PC-9 (cell line): Measurements from ENCODE around the gene MRPL40. TPM values are rescaled to one million over a fixed set of nuclear protein-coding genes. Genes with fewer than 3 reads are reported as not detected.

ENCODE experiments used
- BruUV-seq: library from RNA; stranded (reverse); fragments of 400-500 nt; replicated peaks from 2 replicates; lab custom pipeline; 2021; lab: Mats Ljungman, UMichigan
- CTCF ChIA-PET: fragments of 300-600 bp; sonication (Branson Sonifier 250); formaldehyde crosslinking; loops from one replicate; lab custom pipeline; 2022; ENCODE audit warnings: antibody characterized with exemption; lab: Charles Lee
- POLR2A ChIA-PET: fragments of 300-600 bp; sonication (Branson Sonifier 250); formaldehyde crosslinking; loops from one replicate; lab custom pipeline; 2022; ENCODE audit warnings: antibody characterized with exemption; ENCODE audit not compliant: unreplicated experiment; lab: Charles Lee
- DNase-seq, 2 experiments: peaks; one replicate each; pipeline versions ENCODE4 v3.0.0 to v3.0.0-alpha.2; 2015 to 2022; ENCODE audit warnings: mixed read lengths in 1 of 2
- H2AFZ ChIP-seq: fragments of 200-600 bp; sonication (generic); 2 replicates; pipeline ENCODE4 v1.8.1; 2017; ENCODE audit warnings: antibody characterized with exemption
- H3F3A ChIP-seq: fragments of 200-600 bp; sonication (generic); 2 replicates; pipeline ENCODE4 v1.8.1; 2017; ENCODE audit warnings: antibody characterized with exemption, mild to moderate bottlenecking, low read depth; ENCODE audit not compliant: insufficient read depth
- H3K27ac ChIP-seq: fragments of 200-600 bp; sonication (generic); 2 replicates; pipeline ENCODE4 v1.6.1; 2016; ENCODE audit warnings: mixed run types
- H3K27me3 ChIP-seq: fragments of 200-600 bp; sonication (generic); 2 replicates; pipeline ENCODE4 v1.6.1; 2016; ENCODE audit warnings: low read depth, mixed run types; ENCODE audit not compliant: insufficient read depth
- H3K36me3 ChIP-seq: fragments of 200-600 bp; sonication (generic); 2 replicates; pipeline ENCODE4 v1.6.1; 2016; ENCODE audit warnings: low read depth, mixed run types
- H3K4me1 ChIP-seq: fragments of 200-600 bp; sonication (generic); replicated peaks from 2 replicates; pipeline ENCODE4 v1.6.1; 2016; ENCODE audit warnings: mixed run types; ENCODE audit not compliant: insufficient read depth
- H3K4me2 ChIP-seq: fragments of 200-600 bp; sonication (generic); 2 replicates; pipeline ENCODE4 v1.6.1; 2017; ENCODE audit warnings: mixed run types
- H3K4me3 ChIP-seq: fragments of 200-600 bp; sonication (generic); 2 replicates; pipeline ENCODE4 v1.6.1; 2016; ENCODE audit warnings: mixed run types
- H3K79me2 ChIP-seq: fragments of 200-600 bp; sonication (generic); 2 replicates; pipeline ENCODE4 v1.6.1; 2017; ENCODE audit warnings: low read depth, mixed run types
- H3K9me2 ChIP-seq: fragments of 200-600 bp; sonication (generic); 2 replicates; pipeline ENCODE4 v1.8.1; 2017; ENCODE audit warnings: mild to moderate bottlenecking; ENCODE audit not compliant: insufficient read depth
- H3K9me3 ChIP-seq: fragments of 200-600 bp; sonication (generic); 2 replicates; pipeline ENCODE4 v1.8.1; 2016; ENCODE audit warnings: low read depth; ENCODE audit not compliant: insufficient read depth
- H4K20me1 ChIP-seq: fragments of 200-600 bp; sonication (generic); 2 replicates; pipeline ENCODE4 v1.8.1; 2017; ENCODE audit not compliant: insufficient read depth
- CTCF ChIP-seq: fragments of 200-600 bp; sonication (generic); conservative IDR thresholded peaks from 2 replicates; pipeline ENCODE4 v1.6.1; 2017; ENCODE audit warnings: mixed run types, antibody characterized with exemption, mild to moderate bottlenecking, moderate library complexity
- EZH2 ChIP-seq: fragments of 200-600 bp; sonication (generic); IDR thresholded peaks from 2 replicates; pipeline ENCODE4 v1.8.0; 2017; ENCODE audit warnings: antibody characterized with exemption, low read depth
- intact Hi-C: fragments of 100-400 bp; cut with micrococcal nuclease; formaldehyde crosslinking; loops from one replicate; pipeline ENCODE4 v1.10.0; 2022; ENCODE audit not compliant: unreplicated experiment
- total RNA-seq: library from RNA; stranded (reverse); gene quantifications from 2 replicates; pipeline ENCODE4 v1.2.3, GENCODE V29; 2021

MRPL40 gene
- total RNA-seq, 1 experiment from 2014 or later = 25.1 TPM

GRCh38 chr22:19422440-19423301, 9.7 kb upstream of the MRPL40 start:
- TF ChIP-seq EZH2 (no peak), CTCF (no peak)
- H4K20me1 ChIP-seq = peaks cover 8% of the 10 kb centered on the region; the same call in 1 of the 2 replicates
- no peak overlapping the region for H3K4me3 ChIP-seq
- DNase-seq = no peak
- no peaks in the 10 kb centered on the region for H3F3A ChIP-seq
- H2AFZ ChIP-seq = no peak overlapping the region
- CTCF ChIA-PET = no interaction called here
- H3K79me2 ChIP-seq = peaks cover 57% of the 10 kb centered on the region
- no peaks in the 10 kb centered on the region for H3K36me3 ChIP-seq
- H3K27ac ChIP-seq = no peak overlapping the region
- H3K4me1 ChIP-seq = no peaks in the 10 kb centered on the region
- H3K9me2 ChIP-seq = no peaks in the 10 kb centered on the region
- intact Hi-C loops = no loop called here
- H3K27me3 ChIP-seq = no peaks in the 10 kb centered on the region
- no peaks in the 10 kb centered on the region for H3K9me3 ChIP-seq
- POLR2A ChIA-PET = no interaction called here
- no TSS peak for BruUV-seq
- no peak overlapping the region for H3K4me2 ChIP-seq

GRCh38 chr22:19424186-19424500, 8.2 kb upstream of the MRPL40 start:
- Histone ChIP-seq H4K20me1 (peaks cover 9% of the 10 kb centered on the region; the same call in 1 of the 2 replicates), H3K9me3 (no peaks in the 10 kb centered on the region), H3K27ac (no peak overlapping the region), H3K4me3 (no peak overlapping the region), H3K27me3 (no peaks in the 10 kb centered on the region), H3K4me1 (no peaks in the 10 kb centered on the region), H3K9me2 (no peaks in the 10 kb centered on the region), H3K4me2 (no peak overlapping the region), H3F3A (no peaks in the 10 kb centered on the region), H3K36me3 (no peaks in the 10 kb centered on the region), H3K79me2 (peaks cover 62% of the 10 kb centered on the region), H2AFZ (no peak overlapping the region)
- DNase-seq = no peak
- intact Hi-C loops = no loop called here
- ChIA-PET POLR2A (no interaction called here), CTCF (no interaction called here)
- BruUV-seq = no TSS peak
- TF ChIP-seq CTCF = no peak
- no peak for TF ChIP-seq EZH2

- H3K27ac ChIP-seq = no peak overlapping the region
Measured at GRCh38 chr22:19429950-19430889, 2.1 kb upstream of the MRPL40 start.

More at GRCh38 chr22:19429950-19430889, 2.1 kb upstream of the MRPL40 start:
- peaks cover 55% of the 10 kb centered on the region for H3K79me2 ChIP-seq
- TF ChIP-seq CTCF (no peak), EZH2 (no peak)
- no peaks in the 10 kb centered on the region for H3K36me3 ChIP-seq
- CTCF ChIA-PET = interaction anchor here (0.5 kb wide), 1 partner anchor 28 kb away, joined by 3 read pairs; no protein-coding TSS in a partner anchor
- peaks cover 8% of the 10 kb centered on the region for H3K4me1 ChIP-seq
- intact Hi-C loops = no loop called here
- H3K4me3 ChIP-seq = peak overlapping the region; percentile 73
- POLR2A ChIA-PET = no interaction called here
- no peaks in the 10 kb centered on the region for H3K9me2 ChIP-seq
- peak overlapping the region; percentile 71 for H2AFZ ChIP-seq
- no peaks in the 10 kb centered on the region for H3K27me3 ChIP-seq
- peaks cover 22% of the 10 kb centered on the region; the same call in 1 of the 2 replicates for H4K20me1 ChIP-seq
- BruUV-seq = TSS peak; percentile 27
- DNase-seq = no peak
- no peaks in the 10 kb centered on the region for H3F3A ChIP-seq
- H3K4me2 ChIP-seq = peak overlapping the region; percentile 86
- H3K9me3 ChIP-seq = no peaks in the 10 kb centered on the region
